ENCODE data around the gene P4HA2.

P4HA2 gene

DNA sequence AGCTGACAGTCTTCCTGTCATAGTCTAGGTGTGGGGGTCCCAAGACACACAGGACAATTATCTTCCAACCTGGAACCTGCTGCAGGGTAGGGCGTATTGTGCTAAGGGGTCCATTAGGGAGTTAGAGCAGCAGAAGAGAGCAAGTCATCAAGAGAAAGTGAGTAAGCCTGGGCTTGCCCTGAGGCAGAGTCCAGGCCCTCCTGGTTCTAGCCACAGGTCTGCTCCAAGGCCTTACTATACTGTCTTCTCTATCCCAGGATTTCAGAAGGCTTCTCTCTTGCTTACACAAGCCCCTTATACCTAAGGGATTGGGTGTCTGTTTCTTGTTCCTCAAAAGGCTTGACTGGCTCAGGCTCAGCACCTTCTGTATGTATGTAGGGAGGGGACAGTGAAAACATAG, 7.7 kb downstream of the P4HA2 start:
- no peaks in the 10 kb centered on the region for H3K9me3 Mint-ChIP-seq
- H3K4me3 Mint-ChIP-seq = no peak overlapping the region
- H3K27ac Mint-ChIP-seq = no peak overlapping the region
- peaks cover 17% of the 10 kb centered on the region for H3K36me3 Mint-ChIP-seq (ENCODE audit: low read depth)
- no peak for TF ChIP-seq CTCF (IDR thresholded peaks at IDR 0.05; ENCODE audit: unreplicated experiment in 3 of 3)
- H3K4me1 Mint-ChIP-seq = peaks cover 73% of the 10 kb centered on the region
- H3K27me3 Mint-ChIP-seq (ENCODE audit: low read depth) = no peaks in the 10 kb centered on the region

DNA sequence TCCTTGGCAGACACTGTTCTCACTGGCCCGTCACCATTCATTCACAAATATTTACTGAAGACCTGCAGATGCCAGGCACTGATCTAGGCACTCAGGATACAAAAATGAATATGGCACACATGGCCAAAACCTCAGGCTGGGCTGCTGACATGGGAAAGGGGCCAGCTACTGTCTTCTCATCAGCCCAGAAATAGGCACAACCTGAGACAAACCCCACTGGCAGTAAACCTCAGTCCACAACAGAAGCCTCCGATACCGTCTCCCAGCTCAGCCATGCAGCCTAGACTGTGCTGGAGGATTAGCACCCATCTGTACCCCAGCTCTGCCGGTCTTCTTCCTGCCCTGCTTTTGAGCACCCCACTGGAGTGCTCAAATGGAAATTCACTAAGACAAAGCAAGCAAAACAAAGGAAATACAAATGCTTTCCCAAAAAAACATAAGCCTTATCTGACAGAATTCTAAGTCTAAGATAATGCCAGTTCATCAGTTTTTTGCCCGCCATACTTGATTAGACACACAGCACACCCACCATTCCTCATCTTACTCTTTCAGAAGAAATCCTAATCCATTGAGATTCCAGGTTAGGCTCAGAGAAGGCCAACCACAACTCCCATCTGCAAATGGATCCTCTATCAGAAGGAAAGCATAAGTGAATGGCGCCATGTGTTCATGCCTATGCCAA, 8.2 kb downstream of the P4HA2 start:
- H3K9me3 Mint-ChIP-seq = no peaks in the 10 kb centered on the region
- no peaks in the 10 kb centered on the region for H3K27me3 Mint-ChIP-seq (ENCODE audit: low read depth)
- H3K4me1 Mint-ChIP-seq = peaks cover 70% of the 10 kb centered on the region
- peaks cover 18% of the 10 kb centered on the region for H3K36me3 Mint-ChIP-seq (ENCODE audit: low read depth)
- no peak for TF ChIP-seq CTCF (IDR thresholded peaks at IDR 0.05; ENCODE audit: unreplicated experiment in 3 of 3)
- no peak overlapping the region for H3K27ac Mint-ChIP-seq
- no peak overlapping the region for H3K4me3 Mint-ChIP-seq

DNA sequence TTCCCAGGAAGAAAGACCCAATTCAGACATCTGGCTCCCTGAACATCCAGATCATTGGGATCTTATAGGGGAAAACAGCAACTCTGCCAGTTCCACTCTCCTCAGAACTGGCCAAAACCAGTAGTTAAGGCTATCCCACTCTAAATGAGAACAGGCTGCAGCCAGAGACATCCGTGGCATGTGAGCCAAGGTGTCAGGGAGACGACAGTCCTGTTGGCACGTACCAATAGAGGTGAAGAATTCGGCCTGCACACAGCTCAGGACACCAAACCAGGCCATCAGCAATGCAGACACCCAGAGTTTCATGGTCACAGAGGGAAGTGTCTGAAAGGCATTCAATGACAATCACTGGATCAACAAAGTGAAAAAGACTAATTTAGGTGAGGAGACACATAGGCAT, 9.3 kb downstream of the P4HA2 start:
- TF ChIP-seq CTCF (IDR thresholded peaks at IDR 0.05; ENCODE audit: unreplicated experiment in 3 of 3) = no peak
- Mint-ChIP-seq H3K9me3 (no peaks in the 10 kb centered on the region), H3K27me3 (ENCODE audit: low read depth) (no peaks in the 10 kb centered on the region), H3K4me1 (peaks cover 59% of the 10 kb centered on the region), H3K27ac (no peak overlapping the region), H3K4me3 (no peak overlapping the region), H3K36me3 (ENCODE audit: low read depth) (peaks cover 18% of the 10 kb centered on the region)

DNA sequence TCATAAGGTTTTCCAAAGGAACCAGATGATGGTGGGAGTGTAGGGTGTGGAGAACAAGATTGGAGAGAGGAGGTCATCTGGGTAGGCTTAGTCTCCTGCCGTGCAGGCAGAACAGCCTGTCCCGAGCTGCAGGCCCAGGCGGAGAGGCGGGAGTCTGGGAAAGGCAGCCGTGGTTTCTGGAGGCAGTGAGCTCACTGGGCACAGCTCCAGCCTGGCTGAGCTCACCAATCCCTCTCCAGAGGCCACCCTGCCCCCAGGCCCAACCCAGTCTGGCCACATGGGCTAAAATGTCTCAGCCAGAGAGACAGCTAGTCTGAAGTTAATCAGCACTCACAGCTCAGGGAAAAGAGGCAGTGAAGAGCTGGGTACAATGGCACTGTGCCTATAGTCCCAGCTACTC, 12.3 kb downstream of the P4HA2 start:
- Mint-ChIP-seq H3K36me3 (ENCODE audit: low read depth) (peaks cover 18% of the 10 kb centered on the region), H3K9me3 (no peaks in the 10 kb centered on the region), H3K27me3 (ENCODE audit: low read depth) (no peaks in the 10 kb centered on the region), H3K4me3 (no peak overlapping the region), H3K4me1 (peaks cover 37% of the 10 kb centered on the region), H3K27ac (peak overlapping the region; percentile 9 to 73 (median 68))
- TF ChIP-seq CTCF (IDR thresholded peaks at IDR 0.05; ENCODE audit: unreplicated experiment in 3 of 3) = no peak

GRCh38 chr5:132214491-132214890, 13.2 kb downstream of the P4HA2 start:
- Mint-ChIP-seq H3K27ac (no peak overlapping the region), H3K4me1 (peaks cover 29% of the 10 kb centered on the region), H3K9me3 (no peaks in the 10 kb centered on the region), H3K36me3 (ENCODE audit: low read depth) (peaks cover 18% of the 10 kb centered on the region), H3K27me3 (ENCODE audit: low read depth) (no peaks in the 10 kb centered on the region), H3K4me3 (no peak overlapping the region)
- no peak for TF ChIP-seq CTCF (IDR thresholded peaks at IDR 0.05; ENCODE audit: unreplicated experiment in 3 of 3)

DNA sequence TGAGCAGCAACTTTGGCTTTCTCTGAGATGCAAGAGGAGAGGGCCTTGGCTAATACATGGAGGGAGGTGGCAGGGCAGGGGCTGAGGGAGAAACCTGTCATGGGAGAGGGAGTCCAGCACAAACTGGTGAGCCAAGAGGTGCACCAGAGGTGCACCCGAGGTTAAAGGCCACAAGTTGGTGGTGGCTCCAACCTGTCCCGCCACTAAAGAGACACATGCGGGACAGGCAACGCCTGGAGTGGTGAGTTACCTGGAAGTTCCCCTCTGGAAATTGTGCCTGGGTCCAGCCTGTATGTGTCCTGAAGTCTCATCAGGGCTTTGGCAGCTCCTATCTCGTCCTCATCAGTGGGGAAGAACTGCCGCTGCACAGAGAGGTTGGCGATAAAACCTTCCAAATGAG, 14.0 kb downstream of the P4HA2 start:
- no peaks in the 10 kb centered on the region for H3K9me3 Mint-ChIP-seq
- no peaks in the 10 kb centered on the region for H3K27me3 Mint-ChIP-seq (ENCODE audit: low read depth)
- TF ChIP-seq CTCF (IDR thresholded peaks at IDR 0.05; ENCODE audit: unreplicated experiment in 3 of 3) = no peak
- H3K27ac Mint-ChIP-seq = no peak overlapping the region
- peaks cover 24% of the 10 kb centered on the region for H3K4me1 Mint-ChIP-seq
- H3K36me3 Mint-ChIP-seq (ENCODE audit: low read depth) = peaks cover 24% of the 10 kb centered on the region
- no peak overlapping the region for H3K4me3 Mint-ChIP-seq

All from nephron (organoid).